Stimulated activated CD4-positive, alpha-beta T cell treated with anti-CD3 and anti-CD28 coated beads, Interleukin-15, amount 100 ng/mL, for 1 hour (primary cell): ENCODE data around the gene EIF2D.

Experiments used
- DNase-seq, 2 donors: peaks; one replicate each; pipeline ENCODE4 v3.0.0-alpha.2; 2020; ENCODE audit warnings: low read depth in 1 of 2, low spot score in 1 of 2

EIF2D gene

GRCh38 chr1:206551296-206551985 lies 60.8 kb downstream of the EIF2D start:
- DNase-seq, result no peak

GRCh38 chr1:206550446-206550845 lies 61.8 kb downstream of the EIF2D start:
- DNase-seq, result no peak

GRCh38 chr1:206547104-206547503 lies 65.2 kb downstream of the EIF2D start:
- no peak for DNase-seq

- DNase-seq, result no peak
Observed at GRCh38 chr1:206545351-206545750, 66.9 kb downstream of the EIF2D start.

- peak; percentile 68 to 75 for DNase-seq
Observed at GRCh38 chr1:206544562-206545257, 67.6 kb downstream of the EIF2D start.
